ENCODE data around the gene SPDL1. TPM values are rescaled to one million over a fixed set of nuclear protein-coding genes. Genes with fewer than 3 reads are reported as not detected.

Gene SPDL1
- total RNA-seq, 4 donors from 2014 or later, result 4.1 to 19.3 (median 7.6) TPM

DNA sequence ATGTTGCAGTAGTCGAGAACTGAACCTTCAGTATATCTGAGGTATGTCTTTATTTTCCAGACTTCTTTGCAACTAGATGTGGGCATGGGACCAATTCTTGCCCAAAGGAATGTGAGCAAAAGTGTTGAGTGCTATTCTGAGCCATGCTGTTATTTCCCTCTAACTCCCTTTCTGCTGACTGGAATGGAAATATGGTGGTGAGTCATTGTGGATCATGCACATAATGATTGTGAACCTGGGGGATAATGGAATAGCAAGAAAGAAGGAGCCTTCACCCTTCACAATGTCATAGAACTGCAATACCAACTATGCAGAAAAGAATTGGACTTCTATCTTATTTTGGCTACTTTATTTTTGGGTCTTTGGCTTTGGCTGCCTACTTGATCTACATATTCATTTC lies 43.2 kb downstream of the SPDL1 start:
- Histone ChIP-seq H3K4me3 (replicated peaks in 1 of 3) (no peak overlapping the region), H3K27ac (no peak overlapping the region), H3K4me1 (no peaks in the 10 kb centered on the region), H3K27me3 (no peaks in the 10 kb centered on the region), H3K36me3 (no peaks in the 10 kb centered on the region), H3K9me3 (no peaks in the 10 kb centered on the region)
- WGBS, 2 donors, result 89 to 97% methylated on average over 1 of the region's 1 CpG
- TF ChIP-seq POLR2A (IDR thresholded peaks at IDR 0.05), result no peak
- TF ChIP-seq, protein P1, sequence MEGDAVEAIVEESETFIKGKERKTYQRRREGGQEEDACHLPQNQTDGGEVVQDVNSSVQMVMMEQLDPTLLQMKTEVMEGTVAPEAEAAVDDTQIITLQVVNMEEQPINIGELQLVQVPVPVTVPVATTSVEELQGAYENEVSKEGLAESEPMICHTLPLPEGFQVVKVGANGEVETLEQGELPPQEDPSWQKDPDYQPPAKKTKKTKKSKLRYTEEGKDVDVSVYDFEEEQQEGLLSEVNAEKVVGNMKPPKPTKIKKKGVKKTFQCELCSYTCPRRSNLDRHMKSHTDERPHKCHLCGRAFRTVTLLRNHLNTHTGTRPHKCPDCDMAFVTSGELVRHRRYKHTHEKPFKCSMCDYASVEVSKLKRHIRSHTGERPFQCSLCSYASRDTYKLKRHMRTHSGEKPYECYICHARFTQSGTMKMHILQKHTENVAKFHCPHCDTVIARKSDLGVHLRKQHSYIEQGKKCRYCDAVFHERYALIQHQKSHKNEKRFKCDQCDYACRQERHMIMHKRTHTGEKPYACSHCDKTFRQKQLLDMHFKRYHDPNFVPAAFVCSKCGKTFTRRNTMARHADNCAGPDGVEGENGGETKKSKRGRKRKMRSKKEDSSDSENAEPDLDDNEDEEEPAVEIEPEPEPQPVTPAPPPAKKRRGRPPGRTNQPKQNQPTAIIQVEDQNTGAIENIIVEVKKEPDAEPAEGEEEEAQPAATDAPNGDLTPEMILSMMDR (IDR thresholded peaks at IDR 0.05), result no peak
- intact Hi-C loops (cut with DNase I), result no loop called here
- no peak for DNase-seq

DNA sequence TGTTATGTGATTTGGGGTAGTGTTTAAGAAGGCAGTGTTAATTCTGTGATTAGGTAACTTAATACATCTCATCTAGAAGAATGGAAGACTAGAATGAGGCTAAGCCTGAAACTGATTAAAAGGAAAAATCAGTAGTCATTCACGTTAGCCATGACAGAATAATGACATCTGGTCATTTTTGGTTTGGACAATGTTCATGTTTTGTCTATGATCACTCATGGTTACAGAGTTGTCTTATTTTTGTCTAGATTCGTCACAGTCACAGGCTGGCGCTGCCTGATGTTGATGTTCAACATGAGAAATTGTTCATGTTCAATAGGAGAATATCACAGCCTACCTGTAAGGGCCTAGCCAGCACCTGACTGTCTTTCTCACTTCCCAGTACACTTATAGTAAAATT lies 44.0 kb downstream of the SPDL1 start:
- intact Hi-C loops (cut with DNase I), result no loop called here
- no peaks in the 10 kb centered on the region for H3K9me3 ChIP-seq

DNA sequence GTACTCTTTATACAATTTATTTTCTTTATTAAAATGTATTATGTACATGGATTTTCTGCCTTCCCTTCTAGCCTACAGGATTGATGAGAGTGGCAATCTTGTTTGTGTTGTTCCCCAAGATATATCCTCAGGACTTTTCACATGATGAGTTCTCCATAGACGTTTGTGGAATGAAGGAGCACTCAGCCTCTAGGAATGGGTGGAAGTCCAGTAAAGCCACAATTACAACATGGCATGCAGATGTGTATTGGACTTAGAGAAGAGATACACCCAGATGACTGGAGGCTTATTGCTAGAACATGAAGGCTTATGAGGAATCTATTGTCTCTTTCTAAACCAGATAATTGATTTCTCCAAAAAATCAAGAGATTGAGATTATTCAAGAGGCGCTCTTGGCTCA lies 45.3 kb downstream of the SPDL1 start:
- TF ChIP-seq, protein P1 (IDR thresholded peaks at IDR 0.05), result no peak
- TF ChIP-seq POLR2A (IDR thresholded peaks at IDR 0.05), result no peak
- 76 to 82% methylated on average over 2 of the region's 2 CpGs for WGBS, 2 donors
- Histone ChIP-seq H3K27ac (no peak overlapping the region), H3K4me1 (no peaks in the 10 kb centered on the region), H3K4me3 (replicated peaks in 1 of 3) (no peak overlapping the region), H3K27me3 (no peaks in the 10 kb centered on the region), H3K36me3 (no peaks in the 10 kb centered on the region), H3K9me3 (no peaks in the 10 kb centered on the region)
- DNase-seq, result no peak
- intact Hi-C loops (cut with DNase I), result no loop called here

More for the DNA sequence above, 44.0 kb downstream of the SPDL1 start:
- Histone ChIP-seq H3K4me1 (no peaks in the 10 kb centered on the region), H3K27me3 (no peaks in the 10 kb centered on the region), H3K36me3 (no peaks in the 10 kb centered on the region), H3K27ac (no peak overlapping the region), H3K4me3 (replicated peaks in 1 of 3) (no peak overlapping the region)
- no peak for DNase-seq
- 79 to 80% methylated on average over 3 of the region's 3 CpGs for WGBS, 2 donors
- TF ChIP-seq, protein P1 (IDR thresholded peaks at IDR 0.05), result no peak
- TF ChIP-seq POLR2A (IDR thresholded peaks at IDR 0.05), result no peak

DNA sequence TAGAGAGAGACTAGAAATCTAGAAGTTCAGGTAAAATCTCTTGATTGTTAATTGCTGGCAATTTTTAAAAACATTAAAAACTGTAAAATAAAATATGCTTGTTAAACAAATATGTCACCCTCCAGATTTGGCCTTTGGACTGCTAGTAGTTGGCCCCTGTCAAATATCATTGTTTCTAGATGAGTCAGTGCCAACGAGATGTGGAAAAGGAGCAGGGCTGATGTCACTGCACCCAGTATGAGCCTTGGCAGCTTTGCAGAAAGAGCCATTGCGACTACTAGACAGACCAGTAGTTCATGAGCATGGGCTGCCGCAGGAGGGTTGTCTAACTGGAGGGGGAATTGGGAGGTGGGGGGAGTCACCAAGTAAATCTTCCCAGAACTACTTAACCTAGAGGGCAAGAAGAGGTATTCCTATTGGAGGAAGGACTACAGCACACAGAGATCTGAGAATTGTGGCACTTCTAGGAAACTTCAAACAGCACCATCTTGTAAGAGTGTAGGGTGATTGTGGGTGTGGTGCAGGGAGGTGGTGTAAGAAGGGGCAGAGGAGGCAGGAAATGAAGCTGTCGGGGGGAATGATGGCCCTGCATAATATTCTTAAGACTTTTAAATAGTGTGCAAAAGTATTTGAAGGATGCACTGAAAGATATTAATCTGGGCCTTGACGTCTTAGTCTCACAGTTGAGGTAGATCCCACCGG lies 46.4 kb downstream of the SPDL1 start:
- no peak overlapping the region for H3K4me3 ChIP-seq (replicated peaks in 1 of 3)
- no peak for DNase-seq
- no peaks in the 10 kb centered on the region for H3K9me3 ChIP-seq
- WGBS, 2 donors, result 79 to 81% methylated on average over 6 of the region's 6 CpGs
- no peak overlapping the region for H3K27ac ChIP-seq
- no peaks in the 10 kb centered on the region for H3K4me1 ChIP-seq
- intact Hi-C loops (cut with DNase I), result no loop called here
- H3K36me3 ChIP-seq, result no peaks in the 10 kb centered on the region
- TF ChIP-seq, protein P1 (IDR thresholded peaks at IDR 0.05), result no peak
- no peak for TF ChIP-seq POLR2A (IDR thresholded peaks at IDR 0.05)
- H3K27me3 ChIP-seq, result no peaks in the 10 kb centered on the region

DNA sequence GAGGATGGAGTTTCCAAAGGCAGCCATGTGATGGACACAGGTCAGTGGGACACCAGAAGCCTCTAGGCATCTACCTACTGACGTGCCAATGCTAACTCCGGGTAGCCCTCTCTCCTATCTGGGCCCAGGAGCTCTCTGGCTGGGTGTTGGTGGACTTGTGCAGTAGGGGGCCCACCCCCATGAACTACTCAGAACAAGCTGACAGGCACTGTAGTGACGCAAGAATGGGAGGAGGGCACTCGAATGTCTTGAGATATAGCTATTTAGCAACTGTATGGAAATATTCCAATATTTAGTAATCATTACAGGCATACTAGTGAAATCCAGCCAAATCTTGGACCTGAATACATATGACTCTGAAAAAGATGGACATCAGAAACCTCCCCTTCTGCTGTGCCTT lies 47.8 kb downstream of the SPDL1 start:
- no peak for DNase-seq
- TF ChIP-seq, protein P1 (IDR thresholded peaks at IDR 0.05), result no peak
- TF ChIP-seq POLR2A (IDR thresholded peaks at IDR 0.05), result no peak
- H3K4me1 ChIP-seq, result no peaks in the 10 kb centered on the region
- no peaks in the 10 kb centered on the region for H3K9me3 ChIP-seq
- H3K4me3 ChIP-seq (replicated peaks in 1 of 3), result no peak overlapping the region
- intact Hi-C loops (cut with DNase I), result no loop called here
- WGBS, 2 donors, result 79 to 90% methylated on average over 4 of the region's 4 CpGs
- H3K27me3 ChIP-seq, result no peaks in the 10 kb centered on the region
- no peak overlapping the region for H3K27ac ChIP-seq
- H3K36me3 ChIP-seq, result no peaks in the 10 kb centered on the region
